ENCODE measurements around the gene DYRK1A. TPM values are rescaled to one million over a fixed set of nuclear protein-coding genes. Genes with fewer than 3 reads are reported as not detected.

DYRK1A gene
- total and polyA plus RNA-seq, 10 of the 15 experiments (the other 5 are each of a cell fraction or from before 2014, with no cell fraction given) = 2.4 to 68.6 (median 30.7) TPM

DNA sequence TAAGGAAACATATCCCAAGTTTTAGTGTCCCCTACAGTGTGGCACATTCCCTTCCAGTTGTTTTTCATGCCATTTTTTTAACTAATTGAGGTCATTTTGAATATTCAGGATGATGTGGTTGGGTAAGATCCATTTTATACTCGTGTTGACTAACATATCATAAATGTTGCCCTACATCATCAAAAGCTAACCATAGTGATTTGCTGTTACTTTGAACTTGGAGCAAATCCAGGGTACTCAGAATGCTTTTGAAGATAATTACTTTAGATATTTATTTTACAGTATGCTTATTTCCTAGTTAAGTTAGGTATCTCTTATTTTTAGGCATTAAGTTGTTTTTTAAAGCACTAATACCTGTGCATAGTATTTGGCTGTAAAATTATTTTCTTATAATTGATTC is 57.8 kb downstream of the DYRK1A start:
- Histone ChIP-seq H3K4me1 (ENCODE audit: control insufficient read depth, insufficient read depth, low read length) (no peaks in the 10 kb centered on the region), H3K9ac (ENCODE audit: control insufficient read depth, insufficient read depth, low read length) (no peak overlapping the region), H3K4me2 (ENCODE audit: control insufficient read depth, insufficient read depth) (no peak overlapping the region), H2AFZ (ENCODE audit: control insufficient read depth, low read depth, low read length) (no peak overlapping the region), H3K9me3 (replicated peaks; ENCODE audit: control insufficient read depth, insufficient read depth, low read length) (peaks cover 4% of the 10 kb centered on the region; the same call in 2 of the 3 replicates), H3K27me3 (replicated peaks in 1 of 2; ENCODE audit: control insufficient read depth in 2 of 2, insufficient read depth in 2 of 2, low read length in 1 of 2) (no peaks in the 10 kb centered on the region), H3K79me2 (ENCODE audit: control insufficient read depth, insufficient read depth, low read length) (peaks cover 54% of the 10 kb centered on the region), H4K20me1 (ENCODE audit: control insufficient read depth, insufficient read depth) (no peaks in the 10 kb centered on the region), H3K36me3 (ENCODE audit: control insufficient read depth in 2 of 2, insufficient read depth in 2 of 2, low read length in 1 of 2) (peaks cover 5 to 26% of the 10 kb centered on the region in 2 experiments; a peak in 3 of 4 replicates), H3K27ac (ENCODE audit: control insufficient read depth, insufficient read depth) (no peak overlapping the region), H3K4me3 (no peak overlapping the region)
- intact Hi-C loops (cut with micrococcal nuclease; ENCODE audit: unreplicated experiment) = no loop called here
- no peak for ATAC-seq
- BruUV-seq (replicated peaks) = no TSS peak
- WGBS (ENCODE audit: insufficient coverage, insufficient replicate concordance, low lambda C conversion rate, missing lambda C conversion rate) = 93% methylated on average over 1 of the region's 1 CpG
- FAIRE-seq = no peak
- DNase-seq (ENCODE audit: low read depth, low spot score) = no peak
- ChIA-PET CTCF (interaction anchor here (1.3 to 1.6 kb wide), 2 partner anchors 11 to 42 kb away, joined by 4 to 6 read pairs; no protein-coding TSS in a partner anchor), RAD21 (ENCODE audit: unreplicated experiment) (no interaction called here), SMC1A (ENCODE audit: uncharacterized antibody, unreplicated experiment) (interaction anchor here (1.1 to 1.9 kb wide), 3 partner anchors 11 to 56 kb away, joined by 3 to 5 read pairs (median 3); no protein-coding TSS in a partner anchor), POLR2A (no interaction called here)
- in situ Hi-C loops (cut with MboI) = no loop called here
- TF ChIP-seq ELK1 (IDR thresholded peaks at IDR 0.05; ENCODE audit: low read depth, low read length) (no peak), MLLT1 (IDR thresholded peaks at IDR 0.05) (no peak), GABPA (IDR thresholded peaks at IDR 0.05; ENCODE audit: low read depth) (no peak), EP300 (IDR thresholded peaks at IDR 0.05; ENCODE audit: borderline replicate concordance in 1 of 2, control insufficient read depth in 1 of 2, low read depth in 2 of 2, low read length in 2 of 2) (no peak), PRDM15 (CRISPR knock-in tag; IDR thresholded peaks at IDR 0.05) (no peak), ZBED1 (IDR thresholded peaks at IDR 0.05; ENCODE audit: borderline replicate concordance) (no peak), DPF2 (IDR thresholded peaks at IDR 0.05) (no peak), TBL1XR1 (IDR thresholded peaks at IDR 0.05; ENCODE audit: low read depth, low read length) (no peak), POLR2A (IDR thresholded peaks at IDR 0.05; ENCODE audit: low read depth, low read length) (no peak), CREM (IDR thresholded peaks at IDR 0.05; ENCODE audit: low read depth) (no peak), ZNF384 (IDR thresholded peaks at IDR 0.05; ENCODE audit: borderline replicate concordance, low read depth, low read length) (no peak), NR2F1 (conservative IDR thresholded peaks at IDR 0.05) (no peak), RAD21 (IDR thresholded peaks at IDR 0.05; ENCODE audit: insufficient read depth, low read depth, low read length) (no peak)
- TF ChIP-seq, protein P1, sequence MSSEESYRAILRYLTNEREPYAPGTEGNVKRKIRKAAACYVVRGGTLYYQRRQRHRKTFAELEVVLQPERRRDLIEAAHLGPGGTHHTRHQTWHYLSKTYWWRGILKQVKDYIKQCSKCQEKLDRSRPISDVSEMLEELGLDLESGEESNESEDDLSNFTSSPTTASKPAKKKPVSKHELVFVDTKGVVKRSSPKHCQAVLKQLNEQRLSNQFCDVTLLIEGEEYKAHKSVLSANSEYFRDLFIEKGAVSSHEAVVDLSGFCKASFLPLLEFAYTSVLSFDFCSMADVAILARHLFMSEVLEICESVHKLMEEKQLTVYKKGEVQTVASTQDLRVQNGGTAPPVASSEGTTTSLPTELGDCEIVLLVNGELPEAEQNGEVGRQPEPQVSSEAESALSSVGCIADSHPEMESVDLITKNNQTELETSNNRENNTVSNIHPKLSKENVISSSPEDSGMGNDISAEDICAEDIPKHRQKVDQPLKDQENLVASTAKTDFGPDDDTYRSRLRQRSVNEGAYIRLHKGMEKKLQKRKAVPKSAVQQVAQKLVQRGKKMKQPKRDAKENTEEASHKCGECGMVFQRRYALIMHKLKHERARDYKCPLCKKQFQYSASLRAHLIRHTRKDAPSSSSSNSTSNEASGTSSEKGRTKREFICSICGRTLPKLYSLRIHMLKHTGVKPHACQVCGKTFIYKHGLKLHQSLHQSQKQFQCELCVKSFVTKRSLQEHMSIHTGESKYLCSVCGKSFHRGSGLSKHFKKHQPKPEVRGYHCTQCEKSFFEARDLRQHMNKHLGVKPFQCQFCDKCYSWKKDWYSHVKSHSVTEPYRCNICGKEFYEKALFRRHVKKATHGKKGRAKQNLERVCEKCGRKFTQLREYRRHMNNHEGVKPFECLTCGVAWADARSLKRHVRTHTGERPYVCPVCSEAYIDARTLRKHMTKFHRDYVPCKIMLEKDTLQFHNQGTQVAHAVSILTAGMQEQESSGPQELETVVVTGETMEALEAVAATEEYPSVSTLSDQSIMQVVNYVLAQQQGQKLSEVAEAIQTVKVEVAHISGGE (CRISPR knock-in tag; IDR thresholded peaks at IDR 0.05) = no peak

Measured in GM12878 (cell line).